NCI-H2081 (cell line): ENCODE data around the gene AHNAK2.
"Not testable (repeated sequence)": the region's sequence is repeated elsewhere in the genome, so short reads cannot be mapped to it uniquely, and the experiment has no call there.

Source experiments
- DNase-seq, 2 experiments: peaks; one replicate each; lab custom pipeline; 2025; lab: John Stamatoyannopoulos, UW

Gene AHNAK2

GRCh38 chr14:104898870-104899510 is 79.2 kb downstream of the AHNAK2 start:
- DNase-seq: no peak

GRCh38 chr14:104898195-104898558 is 80.0 kb downstream of the AHNAK2 start:
- no peak for DNase-seq

- no peak for DNase-seq
Observed at GRCh38 chr14:104897330-104898194, 80.6 kb downstream of the AHNAK2 start.

GRCh38 chr14:104895786-104896661 is 82.2 kb downstream of the AHNAK2 start:
- DNase-seq: peak; percentile 46 to 66

- DNase-seq: no peak
Observed at GRCh38 chr14:104895207-104895785, 82.9 kb downstream of the AHNAK2 start.

- no peak for DNase-seq
Observed at GRCh38 chr14:104894331-104895206, 83.6 kb downstream of the AHNAK2 start.

GRCh38 chr14:104893435-104894207 is 84.6 kb downstream of the AHNAK2 start:
- DNase-seq: no peak

- DNase-seq: no peak
Observed at GRCh38 chr14:104892531-104893434, 85.4 kb downstream of the AHNAK2 start.

- no peak for DNase-seq
Observed at GRCh38 chr14:104891664-104892530, 86.3 kb downstream of the AHNAK2 start.

- DNase-seq: no peak
Observed at GRCh38 chr14:104891121-104891551, 87.0 kb downstream of the AHNAK2 start.

GRCh38 chr14:104890292-104890691 is 87.9 kb downstream of the AHNAK2 start:
- DNase-seq: not testable (repeated sequence)

- DNase-seq: no peak
Observed at GRCh38 chr14:104889375-104889757, 88.8 kb downstream of the AHNAK2 start.

- no peak for DNase-seq
Observed at GRCh38 chr14:104888489-104889374, 89.4 kb downstream of the AHNAK2 start.

GRCh38 chr14:104887623-104888488 is 90.3 kb downstream of the AHNAK2 start:
- no peak for DNase-seq
